Ovary (tissue), 3 donors: ENCODE results near the gene LONRF2.
"Not testable (repeated sequence)": the region's sequence is repeated elsewhere in the genome, so short reads cannot be mapped to it uniquely, and the experiment has no call there.

ENCODE experiments used
- CTCF ChIP-seq, 3 donors: fragments of 450-650 bp in 2 of 3; fragments of 200-600 bp in 1 of 3; IDR thresholded peaks; one replicate each; pipeline versions ENCODE4 v1.5.1 to v1.8.0; 2016 to 2022; ENCODE audit warnings: antibody characterized with exemption in 3 of 3, mild to moderate bottlenecking in 1 of 3
- POLR2A ChIP-seq: fragments of 450-650 bp; IDR thresholded peaks from one replicate; pipeline ENCODE4 v1.6.1; 2017; ENCODE audit warnings: antibody characterized with exemption, mild to moderate bottlenecking, moderate library complexity
- donor health status: DM: no; HTN: no; CAD: no.

- TF ChIP-seq CTCF (IDR thresholded peaks at IDR 0.05); POLR2A: not testable (repeated sequence)
These were observed 22.8 kb upstream of the LONRF2 start for GRCh38 chr2:100345144-100345543.
